HG03342 (cell line): ENCODE measurements around the gene FBXO5.
A peak's percentile ranks its signal among the peaks of the same experiment; 100 is the strongest.

Source experiments
- ATAC-seq: cut with Tn5 transposase; IDR thresholded peaks from one replicate; pipeline ENCODE4 v1.9.1; 2021; ENCODE audit warnings: mild to moderate bottlenecking, moderate library complexity; ENCODE audit not compliant: unreplicated experiment

Gene FBXO5

GRCh38 chr6:152952866-152953509 is 29.9 kb downstream of the FBXO5 start:
- no peak for ATAC-seq

GRCh38 chr6:152952045-152952444 is 30.8 kb downstream of the FBXO5 start:
- ATAC-seq: no peak

GRCh38 chr6:152950240-152950639 is 32.6 kb downstream of the FBXO5 start:
- ATAC-seq: no peak

- peak; percentile 81 for ATAC-seq
These were observed 34.6 kb downstream of the FBXO5 start for GRCh38 chr6:152948150-152948768.

GRCh38 chr6:152946995-152947394 is 35.8 kb downstream of the FBXO5 start:
- no peak for ATAC-seq

GRCh38 chr6:152946484-152946883 is 36.4 kb downstream of the FBXO5 start:
- ATAC-seq: no peak

GRCh38 chr6:152943260-152943897 is 39.5 kb downstream of the FBXO5 start:
- ATAC-seq: no peak

- ATAC-seq: no peak
These were observed 40.4 kb downstream of the FBXO5 start for GRCh38 chr6:152942319-152942869.

- no peak for ATAC-seq
These were observed 41.1 kb downstream of the FBXO5 start for GRCh38 chr6:152941746-152942145.

GRCh38 chr6:152932865-152933264 is 50.0 kb downstream of the FBXO5 start:
- ATAC-seq: no peak

GRCh38 chr6:152922706-152923105 is 60.1 kb downstream of the FBXO5 start:
- ATAC-seq: no peak
